Stomach (tissue), 9 donors: ENCODE data around the gene MACROH2A1. TPM values are rescaled to one million over a fixed set of nuclear protein-coding genes. Genes with fewer than 3 reads are reported as not detected.

Experiments
- DNase-seq, 2 donors: peaks; one replicate each; pipeline versions ENCODE4 v3.0.0 to v3.0.0-alpha.2; 2013 to 2019
- H3K27ac ChIP-seq, 5 donors: fragments of 200-600 bp in 4 of 5; sonication (generic) in 4 of 5; one replicate each; pipeline ENCODE4 v1.5.1; 2013 to 2019; ENCODE audit warnings: mild to moderate bottlenecking in 1 of 5, moderate library complexity in 1 of 5
- H3K27me3 ChIP-seq, 3 donors: fragments of 200-600 bp; sonication (generic); one replicate each; pipeline ENCODE4 v1.5.1; 2017 to 2019; ENCODE audit warnings: mixed run types in 1 of 3
- H3K36me3 ChIP-seq, 4 donors: fragments of 200-600 bp; sonication (generic); 1 replicate in 3 of 4; 2 replicates in 1 of 4; pipeline ENCODE4 v1.5.1; 2016 to 2019
- H3K4me1 ChIP-seq, 4 donors: fragments of 200-600 bp; sonication (generic); one replicate each; pipeline ENCODE4 v1.5.1; 2016 to 2019
- H3K4me3 ChIP-seq, 4 donors: fragments of 200-600 bp; sonication (generic) in 3 of 4; one replicate each; pipeline ENCODE4 v1.5.1; 2016 to 2019; ENCODE audit warnings: mild to moderate bottlenecking in 1 of 4
- H3K9me3 ChIP-seq, 4 donors: fragments of 200-600 bp; sonication (generic); one replicate each; pipeline ENCODE4 v1.5.1; 2016 to 2019
- CTCF ChIP-seq, 7 experiments: fragments of 450-650 bp in 4 of 7; fragments of 200-600 bp in 3 of 7; sonication (generic) in 3 of 7; IDR thresholded peaks; one replicate each; pipeline ENCODE4 v1.5.1; 2016 to 2019; ENCODE audit warnings: antibody characterized with exemption in 7 of 7, control low read depth in 2 of 7, mild to moderate bottlenecking in 1 of 7
- EP300 ChIP-seq: sonication (generic); formaldehyde crosslinking; IDR thresholded peaks from one replicate; pipeline ENCODE4 v1.6.1; 2017; ENCODE audit warnings: antibody characterized with exemption
- POLR2A ChIP-seq, 4 donors: fragments of 450-650 bp; IDR thresholded peaks; one replicate each; pipeline ENCODE4 v1.6.1; 2016; ENCODE audit warnings: antibody characterized with exemption in 4 of 4, control low read depth in 2 of 4, mild to moderate bottlenecking in 1 of 4, moderate library complexity in 1 of 4
- POLR2AphosphoS5 ChIP-seq, 3 donors: sonication (generic); formaldehyde crosslinking; IDR thresholded peaks; one replicate each; pipeline ENCODE4 v1.6.1; 2016; ENCODE audit warnings: antibody characterized with exemption in 3 of 3
- WGBS, 5 donors: extraction: QIAGEN DNeasy Blood & Tissue Kit in 3 of 5; methylation state at CpG; one replicate each; pipeline versions ENCODE4 v1.1.5 to v1.1.7; 2013 to 2018; 5-methylcytosine and 5-hydroxymethylcytosine counted together
- intact Hi-C: fragments of 100-400 bp; cut with DNase I; formaldehyde crosslinking; loops from one replicate; pipeline ENCODE4 v1.15.1; 2023; ENCODE audit warnings: low total_unique reads
- polyA plus RNA-seq, 3 donors: library from polyadenylated mRNA; stranded (reverse); fragments of 200-250 nt; gene quantifications; one replicate each; pipeline ENCODE4 v1.2.3, GENCODE V29; 2013
- total RNA-seq, 5 donors: library from RNA; depleted of rRNA; stranded (reverse); fragments of >200 nt; gene quantifications; one replicate each; pipeline versions ENCODE4 v1.1.0 to v1.2.3, GENCODE V29; 2014 to 2016
- donor health status: healthy with polysubstance abuse.
- donor health status: Bipolar disorder and iron deficiency.
- donor health status: healthy.

MACROH2A1 gene
- total and polyA plus RNA-seq, 8 donors: 77.1 to 206 (median 150) TPM

GRCh38 chr5:135328128-135328687 is 70.8 kb downstream of the MACROH2A1 start:
- intact Hi-C loops: no loop called here
- Histone ChIP-seq H3K27me3 (no peaks in the 10 kb centered on the region), H3K36me3 (peaks cover 8 to 27% (median 18%) of the 10 kb centered on the region in 4 donors), H3K4me1 (peaks cover 8 to 33% (median 22%) of the 10 kb centered on the region in 4 donors), H3K9me3 (no peaks in the 10 kb centered on the region), H3K4me3 (no peak overlapping the region), H3K27ac (no peak overlapping the region)
- TF ChIP-seq POLR2A (IDR thresholded peaks at IDR 0.05): no peak
- no peak for TF ChIP-seq EP300
- no peak for TF ChIP-seq POLR2AphosphoS5 (IDR thresholded peaks at IDR 0.05)
- no peak for TF ChIP-seq CTCF (IDR thresholded peaks at IDR 0.05)
- no peak for DNase-seq
- WGBS, 5 donors: 91 to 96% (median 95%) methylated on average over 3 to 5 of the region's 5 CpGs

GRCh38 chr5:135327429-135328127 is 71.5 kb downstream of the MACROH2A1 start:
- Histone ChIP-seq H3K9me3 (no peaks in the 10 kb centered on the region), H3K36me3 (peaks cover 8 to 25% (median 15%) of the 10 kb centered on the region in 4 donors), H3K27ac (no peak overlapping the region), H3K4me3 (no peak overlapping the region), H3K4me1 (peaks cover 8 to 30% (median 19%) of the 10 kb centered on the region in 4 donors), H3K27me3 (no peaks in the 10 kb centered on the region)
- WGBS, 5 donors: 91 to 95% (median 94%) methylated on average over 12 of the region's 12 CpGs
- TF ChIP-seq EP300: no peak
- TF ChIP-seq CTCF (IDR thresholded peaks at IDR 0.05): no peak
- TF ChIP-seq POLR2AphosphoS5 (IDR thresholded peaks at IDR 0.05): no peak
- no peak for TF ChIP-seq POLR2A (IDR thresholded peaks at IDR 0.05)
- intact Hi-C loops: no loop called here
- DNase-seq: no peak

GRCh38 chr5:135326296-135327254 is 72.5 kb downstream of the MACROH2A1 start:
- DNase-seq: no peak
- H3K4me3 ChIP-seq: no peak overlapping the region
- 89 to 93% (median 92%) methylated on average over 39 to 48 of the region's 48 CpGs for whole genome bisulfite sequencing, 5 donors
- H3K4me1 ChIP-seq: peaks cover 8 to 20% (median 14%) of the 10 kb centered on the region in 4 donors
- no peak overlapping the region for H3K27ac ChIP-seq
- peaks cover 4 to 18% (median 9%) of the 10 kb centered on the region in 4 donors for H3K36me3 ChIP-seq
- intact Hi-C loops: no loop called here
- no peak for TF ChIP-seq EP300
- no peak for TF ChIP-seq POLR2A (IDR thresholded peaks at IDR 0.05)
- no peak for TF ChIP-seq POLR2AphosphoS5 (IDR thresholded peaks at IDR 0.05)
- no peaks in the 10 kb centered on the region for H3K27me3 ChIP-seq
- H3K9me3 ChIP-seq: no peaks in the 10 kb centered on the region

GRCh38 chr5:135324897-135325650 is 74.0 kb downstream of the MACROH2A1 start:
- H3K36me3 ChIP-seq: peaks cover 0 to 5% (median 0%) of the 10 kb centered on the region in 4 donors
- DNase-seq: no peak
- no peak overlapping the region for H3K27ac ChIP-seq
- peaks cover 0 to 6% (median 2%) of the 10 kb centered on the region in 4 donors for H3K4me1 ChIP-seq
- H3K4me3 ChIP-seq: no peak overlapping the region
- WGBS, 5 donors: 73 to 88% (median 83%) methylated on average over 7 to 17 of the region's 17 CpGs
- no peak for TF ChIP-seq EP300
- no peak for TF ChIP-seq POLR2A (IDR thresholded peaks at IDR 0.05)
- no peak for TF ChIP-seq POLR2AphosphoS5 (IDR thresholded peaks at IDR 0.05)
- TF ChIP-seq CTCF (IDR thresholded peaks at IDR 0.05): no peak
- H3K9me3 ChIP-seq: no peaks in the 10 kb centered on the region
- no peaks in the 10 kb centered on the region for H3K27me3 ChIP-seq
- intact Hi-C loops: no loop called here
